HUES6 (cell line): Measurements from ENCODE around the gene RUSF1.
A peak's percentile ranks its signal among the peaks of the same experiment; 100 is the strongest.
"Not testable (repeated sequence)": the region's sequence is repeated elsewhere in the genome, so short reads cannot be mapped to it uniquely, and the experiment has no call there.

Experiments
- H3K27ac ChIP-seq: 2 replicates; pipeline ENCODE4 v1.7.0; 2013; ENCODE audit warnings: low read depth, mild to moderate bottlenecking, low read length, inconsistent platforms
- H3K27me3 ChIP-seq: 2 replicates; pipeline ENCODE4 v1.6.1; 2013; ENCODE audit warnings: low read length; ENCODE audit not compliant: control insufficient read depth, insufficient read depth
- H3K36me3 ChIP-seq: 2 replicates; pipeline ENCODE4 v1.6.1; 2013; ENCODE audit warnings: low read length; ENCODE audit not compliant: control insufficient read depth, insufficient read depth
- H3K4me1 ChIP-seq: 2 replicates; pipeline ENCODE4 v1.6.1; 2013; ENCODE audit warnings: low read length; ENCODE audit not compliant: control insufficient read depth, insufficient read depth
- H3K4me3 ChIP-seq: 2 replicates; pipeline ENCODE4 v1.5.1; 2013; ENCODE audit warnings: low read depth, low read length
- H3K9ac ChIP-seq: one replicate; pipeline ENCODE4 v1.6.1; 2013; ENCODE audit warnings: mild to moderate bottlenecking, low read length
- H3K9me3 ChIP-seq: 2 replicates; pipeline ENCODE4 v1.6.1; 2013; ENCODE audit warnings: low read depth, low read length; ENCODE audit not compliant: control insufficient read depth, insufficient read depth

Gene RUSF1

DNA sequence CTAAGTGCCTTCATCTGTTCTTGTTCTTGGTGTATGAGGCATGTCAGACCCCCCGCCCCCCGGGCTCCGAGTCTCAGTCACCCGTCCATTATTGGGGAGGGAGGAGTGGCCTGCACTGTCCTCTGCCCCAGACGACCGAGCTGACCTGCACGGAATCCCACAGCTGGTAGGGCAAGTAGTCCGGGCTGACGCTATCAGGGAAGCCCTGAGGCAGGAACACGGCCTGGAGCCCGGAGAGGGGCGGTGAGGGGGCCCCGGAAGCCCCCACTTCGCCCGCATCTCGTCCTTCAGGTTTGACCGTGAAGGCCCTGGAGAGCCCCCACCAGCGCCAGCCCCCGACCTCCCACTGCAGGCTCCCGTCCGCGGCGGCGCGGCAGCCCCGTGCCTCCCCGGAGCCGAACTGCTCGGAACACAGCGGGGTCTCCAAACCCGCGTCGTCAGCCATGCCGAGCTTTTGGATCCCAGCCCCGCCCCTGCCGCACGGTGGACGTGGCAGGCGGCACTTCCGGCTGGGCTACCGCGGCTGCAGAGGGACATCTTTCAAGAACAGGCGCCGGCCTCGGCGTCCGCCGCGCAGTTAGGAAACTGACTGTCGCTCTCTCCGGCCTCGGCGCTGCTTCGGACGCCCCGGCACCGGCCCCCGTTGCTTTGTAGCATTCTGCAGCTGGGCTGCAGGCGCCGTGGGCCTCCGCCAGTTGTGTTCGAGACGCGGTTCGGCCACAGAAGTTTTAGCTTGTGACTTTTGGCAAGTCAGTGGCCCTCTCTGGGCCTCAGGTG lies at the start of gene RUSF1:
Gene RUSF1 (minus strand): TSS at position 463 of the 777 bp plus-strand sequence. CDS start 18 bp downstream, at position 445.
- Histone ChIP-seq H3K27me3 (no peaks in the 10 kb centered on the region), H3K4me3 (peak within 1 kb of the TSS; percentile 79), H3K4me1 (peaks cover 11% of the 10 kb centered on the region), H3K27ac (peak within 1 kb of the TSS; percentile 92), H3K36me3 (peaks cover 8% of the 10 kb centered on the region; the same call in 1 of the 2 replicates), H3K9ac (peak within 1 kb of the TSS; percentile 89), H3K9me3 (no peaks in the 10 kb centered on the region; the same call in 1 of the 2 replicates)

DNA sequence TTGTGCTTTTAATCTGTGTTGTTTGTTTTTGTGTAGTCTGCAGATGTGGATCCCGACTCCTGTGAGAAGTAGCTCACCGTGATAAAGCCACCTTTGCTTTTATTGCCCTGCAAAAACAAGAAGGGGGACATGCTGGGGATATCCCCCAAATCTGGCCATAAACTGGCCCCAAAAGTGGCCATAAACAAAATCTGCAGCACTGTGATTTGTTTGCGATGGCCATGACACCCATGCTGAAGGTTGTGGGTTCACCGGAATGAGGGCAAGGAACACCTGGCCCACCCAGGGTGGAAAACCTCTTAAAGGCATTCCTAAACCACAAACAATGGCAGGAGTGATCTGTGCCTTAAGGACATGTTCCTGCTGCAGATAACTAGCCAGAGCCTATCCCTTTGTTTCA lies 34.6 kb upstream of the RUSF1 start:
- Histone ChIP-seq H3K27me3 (no peaks in the 10 kb centered on the region; the same call in 1 of the 2 replicates), H3K4me3 (no peak overlapping the region), H3K36me3 (no peaks in the 10 kb centered on the region), H3K9ac (no peak overlapping the region), H3K4me1 (no peaks in the 10 kb centered on the region), H3K9me3 (peaks cover 35% of the 10 kb centered on the region), H3K27ac (no peak overlapping the region)

DNA sequence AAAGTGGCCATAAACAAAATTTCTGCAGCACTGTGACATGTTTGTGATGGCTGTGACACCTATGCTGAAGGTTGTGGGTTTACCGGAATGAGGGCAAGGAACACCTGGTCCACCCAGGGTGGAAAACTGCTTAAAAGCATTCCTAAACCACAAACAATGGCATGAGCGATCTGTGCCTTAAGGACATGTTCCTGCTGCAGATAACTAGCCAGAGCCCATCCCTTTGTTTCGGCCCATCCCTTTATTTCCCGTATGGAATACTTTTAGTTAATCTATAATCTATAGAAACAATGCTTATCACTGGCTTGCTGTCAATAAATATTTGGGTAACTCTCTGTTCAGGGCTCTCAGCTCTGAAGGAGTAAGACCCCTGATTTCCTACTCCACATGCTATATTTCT lies 31.6 kb upstream of the RUSF1 start:
- not testable (repeated sequence) for H3K4me1 ChIP-seq, H3K4me3 ChIP-seq, H3K27ac ChIP-seq, H3K36me3 ChIP-seq, H3K9ac ChIP-seq
- Histone ChIP-seq H3K9me3 (peaks cover 31% of the 10 kb centered on the region), H3K27me3 (peaks cover 21% of the 10 kb centered on the region)

DNA sequence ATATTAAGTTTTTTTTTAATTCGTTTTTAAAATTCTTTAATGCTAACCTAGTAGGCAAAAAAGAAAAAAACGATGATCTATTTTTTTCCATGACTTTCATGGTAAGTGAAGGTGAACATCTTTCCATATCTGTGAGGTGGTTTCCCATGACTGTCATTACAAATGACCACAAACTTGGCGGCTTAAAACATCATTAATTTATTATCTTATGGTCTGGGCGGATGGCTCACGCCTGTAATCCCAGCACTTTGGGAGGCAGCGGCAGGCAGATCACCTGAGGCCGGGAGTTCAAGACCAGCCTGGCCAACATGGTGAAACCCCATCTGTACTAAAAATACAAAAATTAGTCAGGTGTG lies 30.0 kb upstream of the RUSF1 start:
- H3K4me3 ChIP-seq, H3K36me3 ChIP-seq, H3K27ac ChIP-seq, H3K9ac ChIP-seq, H3K4me1 ChIP-seq: not testable (repeated sequence)
- peaks cover 27% of the 10 kb centered on the region for H3K9me3 ChIP-seq
- peaks cover 21% of the 10 kb centered on the region for H3K27me3 ChIP-seq

DNA sequence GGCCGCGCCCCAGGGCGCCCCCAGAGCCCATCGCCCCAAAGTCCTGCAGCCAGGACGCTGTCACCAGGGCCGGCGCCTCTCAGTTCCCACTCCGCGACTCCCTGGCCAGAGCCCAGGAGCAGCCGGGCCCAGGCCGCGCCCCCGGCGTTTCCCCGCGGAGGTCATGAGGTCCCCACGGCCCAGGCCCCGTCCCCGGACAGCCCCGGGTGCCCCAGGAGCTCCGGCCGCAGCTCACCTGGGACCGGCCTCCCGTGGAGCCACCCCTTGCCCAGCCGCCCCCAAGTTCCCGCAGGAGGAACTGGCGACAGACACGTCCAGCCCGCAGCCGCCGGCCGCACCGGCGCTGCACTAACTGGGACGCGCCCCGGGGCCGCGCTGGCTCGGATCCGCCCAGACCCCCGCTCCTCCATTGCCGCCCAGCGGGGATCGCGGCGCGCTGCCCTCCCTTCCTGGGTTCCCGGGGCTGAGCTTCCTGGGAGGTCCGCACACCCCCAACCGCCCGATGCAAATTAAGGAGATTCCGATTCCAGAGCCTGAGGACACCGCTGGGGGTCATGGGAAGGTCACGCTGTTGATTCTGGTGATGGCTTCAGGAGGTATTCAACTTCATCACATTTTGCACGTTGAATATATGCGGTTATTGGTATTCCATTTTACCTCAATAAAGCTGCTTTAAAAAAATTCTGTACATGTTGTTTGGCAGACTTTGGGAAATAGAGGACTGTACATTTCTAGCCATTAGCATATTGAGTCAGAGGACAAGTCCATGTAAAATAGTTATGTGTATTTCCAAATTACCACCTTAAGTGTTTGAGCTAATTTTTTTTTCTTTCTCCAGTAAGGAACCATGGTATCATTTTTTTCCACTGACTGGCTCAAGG lies 29.4 kb upstream of the RUSF1 start:
- peak overlapping the region; percentile 57 for H3K4me3 ChIP-seq
- H3K9ac ChIP-seq = no peak overlapping the region

DNA sequence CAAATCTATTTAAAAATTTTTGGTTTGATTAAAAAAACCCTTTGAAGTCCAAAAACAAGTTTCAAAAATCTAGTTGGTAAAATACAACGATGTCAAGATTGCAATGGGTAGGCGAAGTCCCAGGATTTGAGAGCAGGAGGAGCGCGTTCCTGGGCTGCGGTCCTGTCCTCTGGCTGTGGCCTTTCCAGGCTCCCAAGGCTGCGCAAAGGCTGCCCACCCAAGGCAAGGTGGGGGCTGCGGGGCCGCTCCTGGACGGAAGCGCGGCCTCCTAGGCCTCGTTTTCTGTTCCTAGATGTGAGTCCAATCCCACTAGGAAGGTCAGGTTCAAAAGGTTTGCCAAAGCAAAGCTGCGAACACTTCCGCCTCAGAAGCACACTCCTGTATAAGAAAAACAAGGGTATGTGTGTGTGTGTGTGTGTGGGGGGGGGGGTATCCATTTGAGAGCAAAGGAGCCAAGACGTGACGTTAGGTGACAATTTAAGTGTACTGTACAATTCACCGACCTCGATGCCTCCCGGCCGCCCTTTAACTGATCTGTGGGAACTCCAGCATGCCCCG lies 28.7 kb upstream of the RUSF1 start:
- H3K9me3 ChIP-seq = peaks cover 17% of the 10 kb centered on the region
- no peak overlapping the region for H3K27ac ChIP-seq
- peaks cover 27% of the 10 kb centered on the region for H3K27me3 ChIP-seq
- H3K9ac ChIP-seq = no peak overlapping the region
- no peaks in the 10 kb centered on the region for H3K4me1 ChIP-seq
- no peaks in the 10 kb centered on the region for H3K36me3 ChIP-seq
- peak overlapping the region; percentile 57 for H3K4me3 ChIP-seq

More for the DNA sequence above, 29.4 kb upstream of the RUSF1 start:
- no peaks in the 10 kb centered on the region for H3K36me3 ChIP-seq
- peaks cover 21% of the 10 kb centered on the region for H3K27me3 ChIP-seq
- H3K4me1 ChIP-seq = no peaks in the 10 kb centered on the region
- H3K9me3 ChIP-seq = peaks cover 24% of the 10 kb centered on the region
- no peak overlapping the region for H3K27ac ChIP-seq

DNA sequence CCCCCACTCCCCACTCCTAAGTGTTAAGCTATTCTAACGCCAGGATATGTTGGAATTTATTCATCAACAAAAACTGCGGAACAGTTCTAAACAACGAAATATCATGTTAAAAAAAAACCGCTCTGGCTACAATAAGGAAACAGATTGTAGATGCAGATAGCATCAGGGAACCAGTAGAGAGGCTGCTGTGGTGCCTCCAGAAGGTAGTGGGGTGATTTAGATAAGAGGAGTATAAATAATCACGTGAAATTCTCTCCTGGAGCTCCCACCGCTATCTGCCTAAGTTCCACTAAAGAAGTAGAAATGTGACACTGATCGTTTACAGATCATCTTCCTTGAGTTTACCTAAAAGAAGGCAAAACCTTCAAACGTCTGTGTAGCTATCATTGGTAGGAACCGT lies 27.5 kb upstream of the RUSF1 start:
- Histone ChIP-seq H3K27me3 (peaks cover 38% of the 10 kb centered on the region), H3K27ac (no peak overlapping the region), H3K36me3 (no peaks in the 10 kb centered on the region), H3K4me3 (no peak overlapping the region), H3K4me1 (no peaks in the 10 kb centered on the region), H3K9me3 (peaks cover 17% of the 10 kb centered on the region), H3K9ac (no peak overlapping the region)

DNA sequence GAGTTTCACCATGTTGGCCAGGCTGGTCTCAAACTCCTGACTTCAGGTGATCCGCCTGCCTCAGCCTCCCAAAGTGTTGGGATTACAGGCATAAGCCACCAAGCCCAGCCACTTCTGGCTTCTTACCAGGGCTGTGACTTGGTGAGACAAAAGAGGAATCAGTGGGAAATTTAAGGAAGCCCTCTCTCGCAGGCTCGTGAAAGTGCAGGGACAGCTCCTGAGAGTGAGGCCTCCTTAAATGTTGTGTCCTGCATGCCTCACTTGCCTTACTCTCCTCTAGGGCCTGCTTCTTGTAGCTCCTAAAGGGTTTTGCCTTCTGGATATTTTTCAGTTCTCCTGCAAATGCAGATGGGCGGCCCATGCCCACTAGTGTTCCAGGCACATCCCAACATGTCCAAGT lies 24.7 kb upstream of the RUSF1 start:
- no peaks in the 10 kb centered on the region for H3K9me3 ChIP-seq
- no peaks in the 10 kb centered on the region for H3K36me3 ChIP-seq
- H3K4me1 ChIP-seq = peaks cover 19% of the 10 kb centered on the region
- no peak overlapping the region for H3K9ac ChIP-seq
- H3K27me3 ChIP-seq = peaks cover 66% of the 10 kb centered on the region
- H3K4me3 ChIP-seq = no peak overlapping the region
- no peak overlapping the region for H3K27ac ChIP-seq

DNA sequence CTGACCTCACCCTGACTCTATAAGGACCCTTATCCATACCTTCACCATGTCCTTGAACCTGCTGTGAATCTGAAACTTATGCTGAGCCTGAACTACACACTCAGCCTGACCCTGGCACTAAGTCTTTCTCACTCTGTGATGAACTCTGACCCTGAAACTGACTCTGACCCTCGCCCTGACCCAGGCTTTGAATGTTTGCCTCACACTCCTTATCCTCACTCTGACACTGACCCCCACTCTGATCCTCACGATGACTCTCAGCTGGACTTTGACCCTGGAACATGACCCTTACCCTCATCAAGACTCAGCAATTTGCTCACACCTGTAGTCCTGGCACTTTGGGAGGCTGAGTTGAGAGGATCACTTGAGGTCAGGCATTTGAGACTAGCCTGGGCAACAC lies 23.9 kb upstream of the RUSF1 start:
- Histone ChIP-seq H3K4me1 (peaks cover 25% of the 10 kb centered on the region), H3K27me3 (peaks cover 66% of the 10 kb centered on the region), H3K9me3 (no peaks in the 10 kb centered on the region), H3K36me3 (no peaks in the 10 kb centered on the region), H3K27ac (no peak overlapping the region), H3K4me3 (no peak overlapping the region), H3K9ac (no peak overlapping the region)

DNA sequence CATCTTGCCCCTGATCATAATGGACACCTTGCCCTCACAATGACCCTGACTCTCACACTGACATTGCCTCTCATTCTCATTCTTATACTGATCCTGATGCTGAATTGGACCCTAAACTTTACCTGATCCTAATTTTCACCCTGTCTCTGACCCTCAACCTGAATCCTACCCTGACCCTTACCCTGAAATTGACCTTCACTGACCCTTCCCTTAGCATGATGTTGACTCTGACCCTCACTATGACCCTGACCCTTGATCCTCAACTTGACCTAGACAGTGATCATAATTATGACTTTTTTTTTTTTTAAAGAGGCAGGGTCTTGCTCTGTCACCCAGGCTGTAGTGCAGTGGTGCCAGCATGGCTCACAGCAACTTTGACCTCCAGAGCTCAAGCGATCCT lies 22.9 kb upstream of the RUSF1 start:
- Histone ChIP-seq H3K4me1 (peaks cover 25% of the 10 kb centered on the region), H3K27ac (no peak overlapping the region), H3K9me3 (no peaks in the 10 kb centered on the region), H3K9ac (no peak overlapping the region), H3K4me3 (no peak overlapping the region), H3K36me3 (no peaks in the 10 kb centered on the region), H3K27me3 (peaks cover 57% of the 10 kb centered on the region)

DNA sequence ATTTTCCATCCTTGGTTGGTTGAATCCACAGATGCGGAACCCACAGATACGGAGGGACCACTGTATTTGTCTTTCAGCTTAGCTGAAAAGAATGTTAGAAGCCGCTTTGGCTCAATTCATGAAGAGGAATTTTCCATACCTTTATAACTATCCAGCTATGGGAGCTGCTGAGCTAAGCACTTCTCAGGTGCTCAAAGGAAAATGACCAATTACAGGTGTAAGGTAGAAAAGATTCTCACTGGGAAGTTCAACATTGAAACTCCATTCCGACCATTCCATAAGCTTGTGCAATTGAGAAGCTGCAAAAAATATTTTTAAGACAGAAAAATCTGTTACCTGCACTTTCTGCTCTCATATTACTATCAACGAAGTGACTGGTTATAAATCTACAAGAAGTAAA lies 22.2 kb upstream of the RUSF1 start:
- peaks cover 25% of the 10 kb centered on the region for H3K4me1 ChIP-seq
- H3K9me3 ChIP-seq = no peaks in the 10 kb centered on the region
- H3K27me3 ChIP-seq = peaks cover 51% of the 10 kb centered on the region
- no peaks in the 10 kb centered on the region for H3K36me3 ChIP-seq
- H3K4me3 ChIP-seq = peak overlapping the region; percentile 64
- H3K9ac ChIP-seq = no peak overlapping the region
- no peak overlapping the region for H3K27ac ChIP-seq
